Upper lobe of left lung (tissue), 6 donors: ENCODE results near the gene H19. TPM values are rescaled to one million over a fixed set of nuclear protein-coding genes. Genes with fewer than 3 reads are reported as not detected.

ENCODE experiments used
- ATAC-seq, 2 donors: fragments of 200-7000 bp; cut with Tn5 transposase; one replicate each; pipeline ENCODE4 v1.9.1; 2022; ENCODE audit warnings: mild to moderate bottlenecking in 2 of 2, moderate library complexity in 2 of 2; ENCODE audit not compliant: low FRiP score in 2 of 2
- DNase-seq, 2 donors: peaks; one replicate each; pipeline ENCODE4 v3.0.0-alpha.2; 2019 to 2020
- H3K27ac ChIP-seq, 4 donors: fragments of 200-600 bp; sonication (generic); one replicate each; pipeline ENCODE4 v1.5.1; 2016 to 2019
- H3K27me3 ChIP-seq, 4 donors: fragments of 200-600 bp; sonication (generic); one replicate each; pipeline ENCODE4 v1.5.1; 2017 to 2019
- H3K36me3 ChIP-seq, 4 donors: fragments of 200-600 bp; sonication (generic); one replicate each; pipeline ENCODE4 v1.5.1; 2016 to 2019
- H3K4me1 ChIP-seq, 4 donors: fragments of 200-600 bp; sonication (generic); one replicate each; pipeline ENCODE4 v1.5.1; 2018 to 2019
- H3K4me3 ChIP-seq, 4 donors: fragments of 200-600 bp; sonication (generic); one replicate each; pipeline ENCODE4 v1.5.1; 2017 to 2019; ENCODE audit warnings: mild to moderate bottlenecking in 2 of 4, moderate library complexity in 1 of 4
- H3K9me3 ChIP-seq, 4 donors: fragments of 200-600 bp; sonication (generic); one replicate each; pipeline ENCODE4 v1.5.1; 2018 to 2019
- EP300 ChIP-seq, 4 donors: sonication (generic); formaldehyde crosslinking; IDR thresholded peaks; one replicate each; pipeline ENCODE4 v1.5.1; 2017; ENCODE audit warnings: antibody characterized with exemption in 4 of 4, control low read depth in 2 of 4
- POLR2A ChIP-seq, 4 donors: fragments of 450-650 bp; IDR thresholded peaks; one replicate each; pipeline ENCODE4 v1.5.1; 2016 to 2017; ENCODE audit warnings: antibody characterized with exemption in 4 of 4, mild to moderate bottlenecking in 2 of 4
- POLR2AphosphoS5 ChIP-seq, 2 donors: sonication (generic); formaldehyde crosslinking; IDR thresholded peaks; one replicate each; pipeline ENCODE4 v1.5.1; 2017; ENCODE audit warnings: antibody characterized with exemption in 2 of 2
- WGBS, 2 donors: methylation state at CpG; one replicate each; pipeline ENCODE4 v1.1.5; 2017 to 2018; 5-methylcytosine and 5-hydroxymethylcytosine counted together
- total RNA-seq, 6 donors: library from RNA; depleted of rRNA in 4 of 6; stranded (reverse); fragments of >200 nt in 4 of 6; gene quantifications; one replicate each; pipeline versions ENCODE4 v1.1.0 to v1.2.1, GENCODE V29; 2016 to 2021
- TF ChIP-seq, protein P1 (sequence below), 6 experiments: fragments of 450-650 bp in 4 of 6; fragments of 200-600 bp in 2 of 6; sonication (generic) in 2 of 6; IDR thresholded peaks; one replicate each; pipeline ENCODE4 v1.5.1; 2016 to 2019; ENCODE audit warnings: antibody characterized with exemption in 6 of 6
- donor health status: DM: no; HTN: no; CAD: no; lungs with moderate emphysema.
- donor health status: DM: no; HTN: yes; CAD: no; lungs with severe emphysema.

H19 gene
- total RNA-seq, 6 donors from 2014 or later = 17.2 to 127 (median 64.0) TPM

DNA sequence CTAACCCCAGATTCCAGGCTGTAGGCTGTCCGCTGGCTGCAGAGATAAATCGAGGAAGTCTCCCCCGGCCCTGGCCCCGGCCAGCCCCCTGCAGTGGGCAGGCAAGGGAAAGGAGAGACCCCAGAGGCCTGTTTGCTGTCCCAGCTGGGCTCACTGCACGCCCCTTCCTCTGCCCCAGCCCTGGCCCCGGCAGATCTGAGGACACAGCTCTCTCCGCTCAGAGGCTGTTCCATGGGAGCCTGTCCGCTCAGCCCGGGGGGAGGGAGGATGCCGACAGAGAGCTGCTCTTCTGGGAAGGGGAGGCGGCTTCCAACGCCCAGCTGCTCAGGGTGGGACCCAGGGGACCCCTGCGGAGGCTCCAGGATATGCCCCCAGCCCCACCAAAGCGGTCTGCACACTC lies 37.7 kb upstream of the H19 start:
- Histone ChIP-seq H3K27ac (no peak overlapping the region), H3K4me3 (no peak overlapping the region), H3K27me3 (no peaks in the 10 kb centered on the region), H3K4me1 (no peaks in the 10 kb centered on the region), H3K9me3 (no peaks in the 10 kb centered on the region), H3K36me3 (no peaks in the 10 kb centered on the region)
- ATAC-seq (no peak), DNase-seq (no peak)
- WGBS, 2 donors = no CpG with 5 or more reads among the region's 14 CpGs
- no peak for TF ChIP-seq POLR2AphosphoS5 (IDR thresholded peaks at IDR 0.05)
- no peak for TF ChIP-seq POLR2A (IDR thresholded peaks at IDR 0.05)
- TF ChIP-seq, protein P1, sequence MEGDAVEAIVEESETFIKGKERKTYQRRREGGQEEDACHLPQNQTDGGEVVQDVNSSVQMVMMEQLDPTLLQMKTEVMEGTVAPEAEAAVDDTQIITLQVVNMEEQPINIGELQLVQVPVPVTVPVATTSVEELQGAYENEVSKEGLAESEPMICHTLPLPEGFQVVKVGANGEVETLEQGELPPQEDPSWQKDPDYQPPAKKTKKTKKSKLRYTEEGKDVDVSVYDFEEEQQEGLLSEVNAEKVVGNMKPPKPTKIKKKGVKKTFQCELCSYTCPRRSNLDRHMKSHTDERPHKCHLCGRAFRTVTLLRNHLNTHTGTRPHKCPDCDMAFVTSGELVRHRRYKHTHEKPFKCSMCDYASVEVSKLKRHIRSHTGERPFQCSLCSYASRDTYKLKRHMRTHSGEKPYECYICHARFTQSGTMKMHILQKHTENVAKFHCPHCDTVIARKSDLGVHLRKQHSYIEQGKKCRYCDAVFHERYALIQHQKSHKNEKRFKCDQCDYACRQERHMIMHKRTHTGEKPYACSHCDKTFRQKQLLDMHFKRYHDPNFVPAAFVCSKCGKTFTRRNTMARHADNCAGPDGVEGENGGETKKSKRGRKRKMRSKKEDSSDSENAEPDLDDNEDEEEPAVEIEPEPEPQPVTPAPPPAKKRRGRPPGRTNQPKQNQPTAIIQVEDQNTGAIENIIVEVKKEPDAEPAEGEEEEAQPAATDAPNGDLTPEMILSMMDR (IDR thresholded peaks at IDR 0.05) = no peak
- TF ChIP-seq EP300 (IDR thresholded peaks at IDR 0.05) = no peak

DNA sequence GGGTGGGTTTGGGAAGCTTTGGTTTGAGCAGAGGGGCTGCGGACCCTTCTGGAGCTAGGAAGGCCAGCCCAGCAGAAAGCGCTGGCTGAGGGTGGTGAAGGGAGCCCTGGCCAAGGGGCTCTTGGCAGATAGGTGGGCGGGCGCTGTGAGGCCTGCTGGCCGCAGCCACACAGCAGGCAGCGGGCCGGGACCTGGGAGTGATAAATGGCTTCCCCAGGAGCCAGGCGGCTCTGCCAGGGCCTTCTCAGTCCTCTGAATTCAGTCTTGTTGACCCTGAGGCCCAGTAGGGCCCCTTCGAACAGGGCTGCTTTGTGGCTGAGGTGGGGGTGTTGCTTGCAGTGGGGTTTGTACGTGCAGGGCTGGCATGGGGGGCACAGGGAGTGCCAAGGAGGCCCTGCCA lies 33.4 kb upstream of the H19 start:
- no peaks in the 10 kb centered on the region for H3K9me3 ChIP-seq
- no peaks in the 10 kb centered on the region for H3K27me3 ChIP-seq
- H3K27ac ChIP-seq = no peak overlapping the region
- H3K4me3 ChIP-seq = no peak overlapping the region
- DNase-seq = no peak
- TF ChIP-seq, protein P1 (IDR thresholded peaks at IDR 0.05) = no peak
- TF ChIP-seq POLR2AphosphoS5 (IDR thresholded peaks at IDR 0.05) (no peak), POLR2A (IDR thresholded peaks at IDR 0.05) (no peak), EP300 (IDR thresholded peaks at IDR 0.05) (no peak)
- H3K4me1 ChIP-seq = no peaks in the 10 kb centered on the region
- no peaks in the 10 kb centered on the region for H3K36me3 ChIP-seq
- WGBS, 2 donors = no CpG with 5 or more reads among the region's 10 CpGs
- ATAC-seq = no peak

DNA sequence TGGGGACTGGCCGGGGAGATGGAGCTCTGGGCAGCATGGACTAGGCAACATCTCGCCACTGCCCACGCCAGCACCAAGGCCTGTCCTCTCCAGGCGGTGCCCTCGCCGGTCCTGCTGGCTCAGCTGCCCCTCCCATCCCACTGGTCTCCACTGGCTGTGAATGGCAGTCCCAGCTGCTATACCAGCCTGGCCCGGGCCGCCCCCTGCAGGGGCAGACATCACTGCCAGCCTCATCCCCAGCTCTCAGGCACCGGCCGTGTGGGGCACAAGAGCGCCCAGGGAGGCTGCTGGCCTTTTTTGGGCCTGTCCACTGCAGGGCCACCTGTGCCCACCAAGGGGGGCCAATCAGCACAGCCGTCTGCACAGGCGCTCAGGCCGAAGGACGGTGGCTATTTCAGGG lies 30.1 kb upstream of the H19 start:
- H3K4me1 ChIP-seq = no peaks in the 10 kb centered on the region
- H3K27ac ChIP-seq = no peak overlapping the region
- no peak for DNase-seq
- no peaks in the 10 kb centered on the region for H3K9me3 ChIP-seq
- TF ChIP-seq EP300 (IDR thresholded peaks at IDR 0.05) (no peak), POLR2AphosphoS5 (IDR thresholded peaks at IDR 0.05) (no peak), POLR2A (IDR thresholded peaks at IDR 0.05) (no peak)
- TF ChIP-seq, protein P1 (IDR thresholded peaks at IDR 0.05) = no peak
- WGBS, 2 donors = no CpG with 5 or more reads among the region's 15 CpGs
- H3K27me3 ChIP-seq = no peaks in the 10 kb centered on the region
- ATAC-seq = no peak
- no peak overlapping the region for H3K4me3 ChIP-seq
- no peaks in the 10 kb centered on the region for H3K36me3 ChIP-seq

DNA sequence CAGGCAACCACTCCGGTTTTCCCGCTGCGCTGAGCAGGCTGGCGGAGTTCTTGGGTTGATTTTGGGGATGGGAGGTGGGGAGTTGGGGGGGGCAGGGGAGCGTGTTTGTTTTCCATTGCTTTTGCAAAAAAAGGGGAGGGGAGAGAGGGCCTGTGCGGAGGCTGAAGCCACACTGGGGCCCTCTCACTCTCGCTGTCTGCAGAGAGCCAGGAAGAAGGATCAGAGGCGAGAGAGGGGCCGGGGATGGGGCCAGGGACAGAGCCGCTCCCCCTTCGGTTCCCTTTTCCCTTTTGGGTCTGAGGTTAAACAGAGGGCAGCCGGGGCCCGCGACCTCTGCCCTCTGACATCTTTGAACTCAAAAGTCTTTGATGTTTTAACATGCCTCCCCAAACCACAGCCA lies 17.4 kb upstream of the H19 start:
- DNase-seq (no peak), ATAC-seq (no peak)
- H3K9me3 ChIP-seq = no peaks in the 10 kb centered on the region
- TF ChIP-seq POLR2AphosphoS5 (IDR thresholded peaks at IDR 0.05) = no peak
- no peak for TF ChIP-seq POLR2A (IDR thresholded peaks at IDR 0.05)
- TF ChIP-seq, protein P1 (IDR thresholded peaks at IDR 0.05) = no peak
- no peak for TF ChIP-seq EP300 (IDR thresholded peaks at IDR 0.05)
- no peaks in the 10 kb centered on the region for H3K27me3 ChIP-seq
- H3K36me3 ChIP-seq = no peaks in the 10 kb centered on the region
- H3K27ac ChIP-seq = no peak overlapping the region
- no peak overlapping the region for H3K4me3 ChIP-seq
- no CpG with 5 or more reads among the region's 14 CpGs for WGBS, 2 donors
- H3K4me1 ChIP-seq = no peaks in the 10 kb centered on the region

DNA sequence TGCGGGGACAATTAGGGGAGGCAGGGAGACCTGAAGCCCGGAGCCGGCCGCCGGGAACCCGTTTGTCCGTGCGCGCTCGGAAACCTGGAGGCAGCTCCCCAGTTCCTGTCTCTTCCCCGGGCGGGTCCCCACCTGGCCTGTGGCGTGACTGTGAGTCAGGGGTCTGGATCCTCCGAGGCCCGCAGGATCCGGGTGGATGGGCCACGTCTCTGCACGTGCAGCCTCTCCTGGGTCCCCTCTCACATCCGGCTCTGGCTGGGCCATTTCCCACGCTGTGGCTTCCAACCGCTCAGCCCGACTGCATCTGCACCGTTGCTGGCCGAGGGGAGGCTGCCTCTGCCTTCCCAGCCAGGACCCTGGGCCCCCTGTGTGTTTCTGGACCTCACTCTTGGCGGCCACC lies 14.8 kb upstream of the H19 start:
- no peak for DNase-seq
- TF ChIP-seq POLR2A (IDR thresholded peaks at IDR 0.05) = no peak
- TF ChIP-seq EP300 (IDR thresholded peaks at IDR 0.05) = no peak
- no peak for TF ChIP-seq POLR2AphosphoS5 (IDR thresholded peaks at IDR 0.05)
- TF ChIP-seq, protein P1 (IDR thresholded peaks at IDR 0.05) = no peak

More for the DNA sequence above, 14.8 kb upstream of the H19 start:
- Histone ChIP-seq H3K4me3 (no peak overlapping the region), H3K36me3 (no peaks in the 10 kb centered on the region), H3K9me3 (no peaks in the 10 kb centered on the region), H3K27me3 (no peaks in the 10 kb centered on the region), H3K4me1 (no peaks in the 10 kb centered on the region), H3K27ac (no peak overlapping the region)
- no CpG with 5 or more reads among the region's 25 CpGs for WGBS, 2 donors
- ATAC-seq = no peak
